HepG2 (cell line): ENCODE measurements around the gene ACAN. TPM values are rescaled to one million over a fixed set of nuclear protein-coding genes. Genes with fewer than 3 reads are reported as not detected.
A peak's percentile ranks its signal among the peaks of the same experiment; 100 is the strongest.

Experiments
- ATAC-seq: fragments of 200-7000 bp; cut with Tn5 transposase; 3 replicates; pipeline ENCODE4 v1.9.1; 2020; ENCODE audit warnings: mild to moderate bottlenecking, moderate library complexity
- BruUV-seq: library from RNA; stranded (reverse); fragments of 400-500 nt; replicated peaks from 2 replicates; lab custom pipeline; 2021; lab: Mats Ljungman, UMichigan
- CTCF ChIA-PET: fragments of 300-600 bp; formaldehyde crosslinking; extraction: SDS; loops from one replicate; lab custom pipeline; 2021; ENCODE audit warnings: low total read pairs, inconsistent platforms, low intra/inter-chr PET ratio; lab: Yijun Ruan, JAX
- POLR2A ChIA-PET: fragments of 350-600 bp; sonication (Branson Sonifier 250); formaldehyde crosslinking; loops from one replicate; lab custom pipeline; 2020; ENCODE audit warnings: antibody characterized with exemption, inconsistent platforms; lab: Yijun Ruan, JAX
- DNase-seq: peaks from one replicate; pipeline ENCODE4 v3.0.0-alpha.2; 2015; ENCODE audit warnings: low spot score
- FAIRE-seq: peaks from 3 replicates; lab custom pipeline; 2011; peaks lifted over from hg19 to GRCh38; lab: Jason Lieb, UNC
- H2AFZ ChIP-seq: one replicate; pipeline ENCODE4 v1.6.1; 2011; ENCODE audit warnings: low read length, inconsistent platforms
- H3K27ac ChIP-seq: fragments of 300-600 bp; 3 replicates; pipeline ENCODE4 v1.8.0; 2011; ENCODE audit warnings: mixed run types, mild to moderate bottlenecking, mixed read lengths, low read length, inconsistent platforms; ENCODE audit not compliant: insufficient read depth; ENCODE audit errors: extremely low read length
- H3K27me3 ChIP-seq, 2 experiments: fragments of 200-600 bp in 1 of 2; 2 replicates in 1 of 2; 3 replicates in 1 of 2; pipeline versions ENCODE4 v1.6.0 to v1.8.0; 2011; ENCODE audit warnings: low read length in 2 of 2, mild to moderate bottlenecking in 2 of 2, moderate library complexity in 2 of 2, inconsistent platforms in 1 of 2; ENCODE audit not compliant: insufficient read depth in 2 of 2, control insufficient read depth in 1 of 2
- H3K36me3 ChIP-seq, 2 experiments: fragments of 200-600 bp in 1 of 2; replicated peaks in 1 of 2; 2 replicates in 1 of 2; 3 replicates in 1 of 2; pipeline versions ENCODE4 v1.5.1 to v1.8.0; 2011; ENCODE audit warnings: low read length in 2 of 2, inconsistent platforms in 1 of 2; ENCODE audit not compliant: insufficient read depth in 2 of 2, control insufficient read depth in 1 of 2
- H3K4me1 ChIP-seq: 2 replicates; pipeline ENCODE4 v1.5.1; 2012; ENCODE audit warnings: low read length, inconsistent platforms; ENCODE audit not compliant: insufficient read depth
- H3K4me2 ChIP-seq: 2 replicates; pipeline ENCODE4 v1.6.0; 2011; ENCODE audit warnings: low read depth, low read length, inconsistent platforms
- H3K4me3 ChIP-seq, 3 experiments: fragments of 200-600 bp in 1 of 3; sonication (generic), shearing (Covaris generic) in 1 of 3; replicated peaks in 1 of 3; 2 replicates each; pipeline ENCODE4 v1.5.1; 2011 to 2016; ENCODE audit warnings: low read length in 3 of 3, inconsistent platforms in 2 of 3, low read depth in 2 of 3, mild to moderate bottlenecking in 2 of 3, control low read depth in 1 of 3, mixed read lengths in 1 of 3; ENCODE audit not compliant: insufficient read depth in 1 of 3
- H3K79me2 ChIP-seq: one replicate; pipeline ENCODE4 v1.6.1; 2011; ENCODE audit warnings: low read length, inconsistent platforms; ENCODE audit not compliant: insufficient read depth
- H3K9ac ChIP-seq: 2 replicates; pipeline ENCODE4 v1.6.0; 2011; ENCODE audit warnings: mild to moderate bottlenecking, low read depth, low read length, inconsistent platforms; ENCODE audit not compliant: insufficient read depth
- H3K9me3 ChIP-seq: 2 replicates; pipeline ENCODE4 v1.5.1; 2012; ENCODE audit warnings: mild to moderate bottlenecking, low read length
- H4K20me1 ChIP-seq: 2 replicates; pipeline ENCODE4 v1.6.0; 2011; ENCODE audit warnings: inconsistent platforms, mild to moderate bottlenecking, low read length, moderate library complexity; ENCODE audit not compliant: insufficient read depth
- AGO2 ChIP-seq: fragments of 200-400 bp; formaldehyde crosslinking; optimal IDR thresholded peaks from 2 replicates; pipeline ENCODE3; 2017; ENCODE audit warnings: mild to moderate bottlenecking, low read depth, low read length, moderate library complexity
- ATF5 ChIP-seq: sonication (generic); formaldehyde crosslinking; IDR thresholded peaks from 2 replicates; pipeline ENCODE4 v1.4.0; 2020; ENCODE audit warnings: mild to moderate bottlenecking, low read depth, missing genetic modification reagents
- BRD4 ChIP-seq: sonication (generic); formaldehyde crosslinking; IDR thresholded peaks from 2 replicates; pipeline ENCODE4 v1.4.0; 2020; ENCODE audit warnings: missing genetic modification reagents
- KDM2A ChIP-seq: sonication (generic); formaldehyde crosslinking; IDR thresholded peaks from 2 replicates; pipeline ENCODE4 v1.4.0; 2020; ENCODE audit warnings: low read depth, missing genetic modification reagents, borderline replicate concordance
- MAZ ChIP-seq, 2 experiments: sonication (generic) in 1 of 2; formaldehyde crosslinking in 1 of 2; IDR thresholded peaks; 2 replicates each; pipeline versions ENCODE4 v1.5.0 to v1.6.1; 2012 to 2020; ENCODE audit warnings: low read depth in 2 of 2, mild to moderate bottlenecking in 2 of 2, borderline replicate concordance in 1 of 2, improper control_type of control experiment in 1 of 2, low read length in 1 of 2, missing genetic modification reagents in 1 of 2, moderate library complexity in 1 of 2
- NCOR1 ChIP-seq: fragments of 200-600 bp; sonication (generic); IDR thresholded peaks from 2 replicates; pipeline ENCODE4 v1.7.0; 2017; ENCODE audit warnings: antibody characterized with exemption, low read length, borderline replicate concordance
- SAP130 ChIP-seq: IDR thresholded peaks from 2 replicates; pipeline ENCODE4 v1.6.1; 2016; ENCODE audit warnings: low read depth
- SKI ChIP-seq: fragments of 450-650 bp; IDR thresholded peaks from one replicate; pipeline ENCODE4 v1.6.1; 2018; ENCODE audit warnings: mild to moderate bottlenecking; ENCODE audit not compliant: partially characterized antibody
- SP4 ChIP-seq: sonication (generic); formaldehyde crosslinking; IDR thresholded peaks from 2 replicates; pipeline ENCODE4 v1.8.1; 2023; ENCODE audit warnings: mild to moderate bottlenecking, missing genetic modification reagents
- TBX2 ChIP-seq: sonication (generic); formaldehyde crosslinking; IDR thresholded peaks from 2 replicates; pipeline ENCODE4 v1.5.0; 2020; ENCODE audit warnings: missing genetic modification reagents, mild to moderate bottlenecking, borderline replicate concordance
- ZNF282 ChIP-seq: fragments of 450-650 bp; IDR thresholded peaks from 2 replicates; pipeline ENCODE4 v1.6.1; 2018; ENCODE audit not compliant: partially characterized antibody
- ZNF33B ChIP-seq: sonication (generic); formaldehyde crosslinking; IDR thresholded peaks from 2 replicates; pipeline ENCODE4 v1.5.1; 2020; ENCODE audit warnings: mild to moderate bottlenecking, missing genetic modification reagents
- ZNF570 ChIP-seq: sonication (generic); formaldehyde crosslinking; IDR thresholded peaks from 2 replicates; pipeline ENCODE4 v1.4.0; 2020; ENCODE audit warnings: mild to moderate bottlenecking, missing genetic modification reagents, borderline replicate concordance
- ZNF773 ChIP-seq: sonication (generic); formaldehyde crosslinking; IDR thresholded peaks from 2 replicates; pipeline ENCODE4 v1.4.0; 2020; ENCODE audit warnings: missing genetic modification reagents, borderline replicate concordance
- WGBS: methylation state at CpG from one replicate; pipeline ENCODE4 v1.1.6; 2017; ENCODE audit warnings: low lambda C conversion rate; 5-methylcytosine and 5-hydroxymethylcytosine counted together
- in situ Hi-C: cut with HindIII; loops from 2 replicates; pipeline ENCODE4 v1.10.0; 2017; ENCODE audit warnings: low pct_unique_long_range_greater_than_20kb; ENCODE audit not compliant: extremely low pct_ligation_motif_present
- intact Hi-C: fragments of 100-400 bp; cut with micrococcal nuclease; formaldehyde crosslinking; loops from one replicate; pipeline ENCODE4 v1.10.0; 2022; ENCODE audit not compliant: unreplicated experiment
- polyA plus RNA-seq, 8 experiments: library from polyadenylated mRNA; depleted of rRNA in 3 of 8; stranded (reverse) in 7 of 8; unstranded in 1 of 8; fragments of >200 nt; fragmentation: Illumina TruSeq in 4 of 8; extraction: Trizol in 4 of 8; gene quantifications; 2 replicates each; pipeline versions ENCODE4 v1.2.1 to v1.2.3, GENCODE V29; 2011 to 2016; ENCODE audit warnings: low read depth in 4 of 8, missing spikeins in 1 of 8, mixed read lengths in 1 of 8; ENCODE audit not compliant: insufficient read depth in 1 of 8
- total RNA-seq, 5 experiments: library from RNA; depleted of rRNA; stranded (reverse); fragments of >200 nt; fragmentation: Illumina TruSeq; extraction: Trizol; gene quantifications; 2 replicates each; pipeline ENCODE4 v1.2.3, GENCODE V29; 2016; ENCODE audit warnings: low read depth in 1 of 5
- TF ChIP-seq, protein P1 (sequence below): sonication (generic); formaldehyde crosslinking; IDR thresholded peaks from 2 replicates; pipeline ENCODE4 v1.5.0; 2020; ENCODE audit warnings: mild to moderate bottlenecking, missing genetic modification reagents
- TF ChIP-seq, protein P2 (sequence below): sonication (generic); formaldehyde crosslinking; IDR thresholded peaks from 2 replicates; pipeline ENCODE4 v1.5.0; 2020; ENCODE audit warnings: missing genetic modification reagents
- TF ChIP-seq, protein P3 (sequence below): IDR thresholded peaks from 2 replicates; pipeline ENCODE4 v1.6.1; 2016; ENCODE audit warnings: low read depth

Gene ACAN
- total and polyA plus RNA-seq, 2 of the 13 experiments (the other 11 are each of a cell fraction or from before 2014, with no cell fraction given): not detected

DNA sequence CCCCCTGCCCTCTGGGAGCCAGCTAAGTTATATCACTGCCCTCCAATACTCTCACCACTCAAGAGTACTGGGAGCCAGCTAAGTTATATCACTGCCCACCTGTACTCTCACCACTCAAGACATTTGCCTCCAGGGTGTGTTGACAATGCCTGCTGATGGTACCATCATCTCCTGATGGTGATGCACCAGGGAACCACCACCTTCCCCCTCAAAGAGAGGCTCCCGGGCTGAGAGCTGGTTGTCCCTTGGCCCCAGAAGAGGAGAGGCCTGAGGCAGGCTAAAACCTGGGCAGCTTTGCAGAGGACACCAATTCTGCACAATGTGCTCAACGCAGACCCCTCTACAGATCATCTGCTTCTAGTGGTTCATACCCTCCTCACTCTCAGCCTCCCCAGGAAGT is 99.6 kb downstream of the ACAN start (continued):
- TF ChIP-seq, protein P1, sequence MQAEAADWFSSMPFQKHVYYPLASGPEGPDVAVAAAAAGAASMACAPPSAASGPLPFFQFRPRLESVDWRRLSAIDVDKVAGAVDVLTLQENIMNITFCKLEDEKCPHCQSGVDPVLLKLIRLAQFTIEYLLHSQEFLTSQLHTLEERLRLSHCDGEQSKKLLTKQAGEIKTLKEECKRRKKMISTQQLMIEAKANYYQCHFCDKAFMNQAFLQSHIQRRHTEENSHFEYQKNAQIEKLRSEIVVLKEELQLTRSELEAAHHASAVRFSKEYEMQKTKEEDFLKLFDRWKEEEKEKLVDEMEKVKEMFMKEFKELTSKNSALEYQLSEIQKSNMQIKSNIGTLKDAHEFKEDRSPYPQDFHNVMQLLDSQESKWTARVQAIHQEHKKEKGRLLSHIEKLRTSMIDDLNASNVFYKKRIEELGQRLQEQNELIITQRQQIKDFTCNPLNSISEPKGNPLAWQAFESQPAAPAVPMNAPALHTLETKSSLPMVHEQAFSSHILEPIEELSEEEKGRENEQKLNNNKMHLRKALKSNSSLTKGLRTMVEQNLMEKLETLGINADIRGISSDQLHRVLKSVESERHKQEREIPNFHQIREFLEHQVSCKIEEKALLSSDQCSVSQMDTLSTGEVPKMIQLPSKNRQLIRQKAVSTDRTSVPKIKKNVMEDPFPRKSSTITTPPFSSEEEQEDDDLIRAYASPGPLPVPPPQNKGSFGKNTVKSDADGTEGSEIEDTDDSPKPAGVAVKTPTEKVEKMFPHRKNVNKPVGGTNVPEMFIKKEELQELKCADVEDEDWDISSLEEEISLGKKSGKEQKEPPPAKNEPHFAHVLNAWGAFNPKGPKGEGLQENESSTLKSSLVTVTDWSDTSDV (CRISPR knock-in tag): no peak
- TF ChIP-seq TBX2 (CRISPR knock-in tag) (no peak), NCOR1 (no peak)
- TF ChIP-seq, protein P2, sequence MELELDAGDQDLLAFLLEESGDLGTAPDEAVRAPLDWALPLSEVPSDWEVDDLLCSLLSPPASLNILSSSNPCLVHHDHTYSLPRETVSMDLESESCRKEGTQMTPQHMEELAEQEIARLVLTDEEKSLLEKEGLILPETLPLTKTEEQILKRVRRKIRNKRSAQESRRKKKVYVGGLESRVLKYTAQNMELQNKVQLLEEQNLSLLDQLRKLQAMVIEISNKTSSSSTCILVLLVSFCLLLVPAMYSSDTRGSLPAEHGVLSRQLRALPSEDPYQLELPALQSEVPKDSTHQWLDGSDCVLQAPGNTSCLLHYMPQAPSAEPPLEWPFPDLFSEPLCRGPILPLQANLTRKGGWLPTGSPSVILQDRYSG (CRISPR knock-in tag): no peak

DNA sequence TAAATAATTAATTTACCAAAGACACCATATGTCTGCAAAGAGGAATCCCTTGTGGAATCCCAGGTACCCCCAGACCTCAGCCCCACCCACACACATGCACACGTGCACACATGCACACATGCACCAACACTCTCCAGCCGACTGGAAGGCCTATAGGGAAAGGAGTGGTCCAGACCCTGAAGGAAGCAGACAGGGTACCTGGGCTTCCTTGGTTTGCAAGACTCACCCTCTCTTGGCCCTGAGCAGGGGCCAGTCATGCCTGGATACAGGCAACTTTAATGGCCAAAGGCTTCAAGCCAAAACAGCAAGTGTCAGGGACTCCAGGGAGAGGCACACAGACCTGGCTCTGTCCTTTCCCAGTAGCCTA is 101.0 kb downstream of the ACAN start:
- Histone ChIP-seq H3K4me3 (no peak overlapping the region), H4K20me1 (0 out of 2 replicates have a peak, but pooled peaks cover 3% of the 10 kb centered on the region), H3K9ac (no peak overlapping the region), H3K79me2 (no peaks in the 10 kb centered on the region), H3K36me3 (no peaks in the 10 kb centered on the region), H3K27me3 (no peaks in the 10 kb centered on the region), H3K4me2 (peak overlapping the region; percentile 30; the same call in 1 of the 2 replicates), H2AFZ (no peak overlapping the region), H3K9me3 (no peaks in the 10 kb centered on the region), H3K4me1 (peaks cover 10% of the 10 kb centered on the region), H3K27ac (no peak overlapping the region)
- ChIA-PET POLR2A (no interaction called here), CTCF (interaction anchor here (1.1 to 2.2 kb wide), 5 partner anchors 9 to 274 kb away, joined by 4 to 25 read pairs (median 6); partner anchors contain the start of gene MFGE8)
- 32% methylated on average over 2 of the region's 2 CpGs for WGBS
- intact Hi-C loops (loop anchor here (1.0 kb wide), 2 partner anchors 100 to 113 kb away; no protein-coding TSS in a partner anchor), in situ Hi-C loops (loop anchor here (5.0 to 10.0 kb wide), 2 partner anchors 98 to 271 kb away; no protein-coding TSS in a partner anchor)
- peak; percentile 20; the same call in 2 of the 3 replicates for ATAC-seq
- no peak for FAIRE-seq
- no peak for DNase-seq
- no TSS peak for BruUV-seq
- TF ChIP-seq SAP130: no peak
- no peak for TF ChIP-seq BRD4 (CRISPR knock-in tag)
- TF ChIP-seq ZNF33B (CRISPR knock-in tag): no peak
- no peak for TF ChIP-seq SKI
- no peak for TF ChIP-seq ZNF570
- no peak for TF ChIP-seq SP4
- no peak for TF ChIP-seq ZNF773 (CRISPR knock-in tag)
- no peak for TF ChIP-seq KDM2A
- TF ChIP-seq ZNF282: no peak
- TF ChIP-seq, protein P3, sequence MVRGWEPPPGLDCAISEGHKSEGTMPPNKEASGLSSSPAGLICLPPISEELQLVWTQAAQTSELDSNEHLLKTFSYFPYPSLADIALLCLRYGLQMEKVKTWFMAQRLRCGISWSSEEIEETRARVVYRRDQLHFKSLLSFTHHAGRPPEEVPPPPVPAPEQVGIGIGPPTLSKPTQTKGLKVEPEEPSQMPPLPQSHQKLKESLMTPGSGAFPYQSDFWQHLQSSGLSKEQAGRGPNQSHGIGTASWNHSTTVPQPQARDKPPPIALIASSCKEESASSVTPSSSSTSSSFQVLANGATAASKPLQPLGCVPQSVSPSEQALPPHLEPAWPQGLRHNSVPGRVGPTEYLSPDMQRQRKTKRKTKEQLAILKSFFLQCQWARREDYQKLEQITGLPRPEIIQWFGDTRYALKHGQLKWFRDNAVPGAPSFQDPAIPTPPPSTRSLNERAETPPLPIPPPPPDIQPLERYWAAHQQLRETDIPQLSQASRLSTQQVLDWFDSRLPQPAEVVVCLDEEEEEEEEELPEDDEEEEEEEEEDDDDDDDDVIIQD (CRISPR knock-in tag): no peak
- TF ChIP-seq ATF5: no peak
- TF ChIP-seq MAZ (IDR thresholded peaks at IDR 0.05; ENCODE audit: borderline replicate concordance, low read depth, low read length): no peak
- no peak for TF ChIP-seq MAZ (CRISPR knock-in tag; IDR thresholded peaks at IDR 0.05; ENCODE audit: low read depth)
- no peak for TF ChIP-seq AGO2
